ENCODE data around the gene GDPD1. TPM values are rescaled to one million over a fixed set of nuclear protein-coding genes. Genes with fewer than 3 reads are reported as not detected.

GDPD1 gene
- 1 to 10 TPM in 1 of 2 donors, under 1 TPM in 1; 0.92 to 1.4 TPM for total RNA-seq
- polyA plus RNA-seq: under 1 TPM; 0.45 to 0.64 TPM

DNA sequence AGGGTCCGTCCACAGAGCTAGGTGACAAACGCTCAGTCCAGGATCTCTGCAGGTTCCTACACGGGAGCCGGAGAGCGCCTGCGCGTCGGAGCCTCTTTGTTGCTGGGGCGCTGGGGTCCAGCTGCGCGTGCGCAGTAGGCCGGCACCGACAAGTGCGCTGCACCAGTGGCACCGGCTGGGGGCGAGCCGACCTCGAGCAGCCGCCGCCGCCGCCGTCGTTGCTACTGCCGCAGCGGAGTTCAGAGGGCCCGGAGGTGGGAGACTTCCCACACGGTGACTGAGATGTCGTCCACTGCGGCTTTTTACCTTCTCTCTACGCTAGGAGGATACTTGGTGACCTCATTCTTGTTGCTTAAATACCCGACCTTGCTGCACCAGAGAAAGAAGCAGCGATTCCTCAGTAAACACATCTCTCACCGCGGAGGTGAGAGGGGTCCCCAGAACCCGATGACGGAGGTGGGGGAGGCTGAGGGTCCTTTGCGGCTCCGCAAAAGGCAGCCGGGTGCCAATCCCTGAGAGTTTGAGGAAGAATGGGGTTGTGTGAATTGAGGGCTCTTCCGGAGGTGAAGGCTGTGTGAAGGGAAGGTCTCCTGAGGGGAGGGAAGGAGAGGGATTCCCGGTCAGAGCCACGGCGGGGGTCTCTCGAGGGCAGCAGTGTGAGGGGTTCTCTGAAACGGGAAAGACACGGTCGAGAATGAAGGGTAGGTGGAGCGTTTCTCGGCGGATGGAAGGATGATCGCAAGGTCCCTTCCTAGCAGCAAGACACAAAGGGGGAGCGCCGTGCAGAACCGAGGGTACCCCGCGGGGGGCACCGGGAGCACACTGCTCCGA is at the start of gene GDPD1:
TSS of gene GDPD1 (plus strand) at position 184 of the 831 bp plus-strand sequence. CDS start at position 283, 99 bp downstream.
- peak within 1 kb of the TSS; percentile 74 to 84 for H3K9ac ChIP-seq (ENCODE audit: low read depth in 1 of 2, low read length in 2 of 2)
- H3K27ac ChIP-seq (ENCODE audit: low read depth in 1 of 2, low read length in 2 of 2): peak within 1 kb of the TSS in 1 of 2 donors; percentile 31
- TF ChIP-seq SP1 (IDR thresholded peaks at IDR 0.05): peak; percentile 12
- no peak for TF ChIP-seq ATF3 (IDR thresholded peaks at IDR 0.05)
- TF ChIP-seq YY1 (IDR thresholded peaks at IDR 0.05): peak; percentile 37
- TF ChIP-seq, protein P1, sequence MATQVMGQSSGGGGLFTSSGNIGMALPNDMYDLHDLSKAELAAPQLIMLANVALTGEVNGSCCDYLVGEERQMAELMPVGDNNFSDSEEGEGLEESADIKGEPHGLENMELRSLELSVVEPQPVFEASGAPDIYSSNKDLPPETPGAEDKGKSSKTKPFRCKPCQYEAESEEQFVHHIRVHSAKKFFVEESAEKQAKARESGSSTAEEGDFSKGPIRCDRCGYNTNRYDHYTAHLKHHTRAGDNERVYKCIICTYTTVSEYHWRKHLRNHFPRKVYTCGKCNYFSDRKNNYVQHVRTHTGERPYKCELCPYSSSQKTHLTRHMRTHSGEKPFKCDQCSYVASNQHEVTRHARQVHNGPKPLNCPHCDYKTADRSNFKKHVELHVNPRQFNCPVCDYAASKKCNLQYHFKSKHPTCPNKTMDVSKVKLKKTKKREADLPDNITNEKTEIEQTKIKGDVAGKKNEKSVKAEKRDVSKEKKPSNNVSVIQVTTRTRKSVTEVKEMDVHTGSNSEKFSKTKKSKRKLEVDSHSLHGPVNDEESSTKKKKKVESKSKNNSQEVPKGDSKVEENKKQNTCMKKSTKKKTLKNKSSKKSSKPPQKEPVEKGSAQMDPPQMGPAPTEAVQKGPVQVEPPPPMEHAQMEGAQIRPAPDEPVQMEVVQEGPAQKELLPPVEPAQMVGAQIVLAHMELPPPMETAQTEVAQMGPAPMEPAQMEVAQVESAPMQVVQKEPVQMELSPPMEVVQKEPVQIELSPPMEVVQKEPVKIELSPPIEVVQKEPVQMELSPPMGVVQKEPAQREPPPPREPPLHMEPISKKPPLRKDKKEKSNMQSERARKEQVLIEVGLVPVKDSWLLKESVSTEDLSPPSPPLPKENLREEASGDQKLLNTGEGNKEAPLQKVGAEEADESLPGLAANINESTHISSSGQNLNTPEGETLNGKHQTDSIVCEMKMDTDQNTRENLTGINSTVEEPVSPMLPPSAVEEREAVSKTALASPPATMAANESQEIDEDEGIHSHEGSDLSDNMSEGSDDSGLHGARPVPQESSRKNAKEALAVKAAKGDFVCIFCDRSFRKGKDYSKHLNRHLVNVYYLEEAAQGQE (IDR thresholded peaks at IDR 0.05): peak; percentile 33
- TF ChIP-seq RAD21 (IDR thresholded peaks at IDR 0.05): peak; percentile 75 to 81
- TF ChIP-seq CTCF (IDR thresholded peaks at IDR 0.05; ENCODE audit: low read depth, low read length, missing input control): peak; percentile 64
- H3K4me3 ChIP-seq (ENCODE audit: low read depth in 1 of 3, low read length in 3 of 3): peak within 1 kb of the TSS; percentile 50 to 95 (median 79)
- H3K4me1 ChIP-seq (ENCODE audit: control insufficient read depth in 4 of 4, insufficient read depth in 4 of 4, low read length in 3 of 4): peaks cover 2 to 14% (median 11%) of the 10 kb centered on the region in 4 donors
- H3K9me3 ChIP-seq (ENCODE audit: control insufficient read depth in 4 of 4, low read length in 3 of 4): no peaks in the 10 kb centered on the region
- WGBS: under 1% methylated on average over 60 of the region's 60 CpGs
- no peaks in the 10 kb centered on the region for H3K27me3 ChIP-seq (ENCODE audit: control insufficient read depth in 4 of 4, insufficient read depth in 4 of 4, low read length in 3 of 4)
- no peaks in the 10 kb centered on the region for H3K36me3 ChIP-seq (ENCODE audit: control insufficient read depth in 4 of 4, insufficient read depth in 3 of 4, low read depth in 1 of 4, low read length in 3 of 4)
- DNase-seq (ENCODE audit: low spot score): peak; percentile 95

DNA sequence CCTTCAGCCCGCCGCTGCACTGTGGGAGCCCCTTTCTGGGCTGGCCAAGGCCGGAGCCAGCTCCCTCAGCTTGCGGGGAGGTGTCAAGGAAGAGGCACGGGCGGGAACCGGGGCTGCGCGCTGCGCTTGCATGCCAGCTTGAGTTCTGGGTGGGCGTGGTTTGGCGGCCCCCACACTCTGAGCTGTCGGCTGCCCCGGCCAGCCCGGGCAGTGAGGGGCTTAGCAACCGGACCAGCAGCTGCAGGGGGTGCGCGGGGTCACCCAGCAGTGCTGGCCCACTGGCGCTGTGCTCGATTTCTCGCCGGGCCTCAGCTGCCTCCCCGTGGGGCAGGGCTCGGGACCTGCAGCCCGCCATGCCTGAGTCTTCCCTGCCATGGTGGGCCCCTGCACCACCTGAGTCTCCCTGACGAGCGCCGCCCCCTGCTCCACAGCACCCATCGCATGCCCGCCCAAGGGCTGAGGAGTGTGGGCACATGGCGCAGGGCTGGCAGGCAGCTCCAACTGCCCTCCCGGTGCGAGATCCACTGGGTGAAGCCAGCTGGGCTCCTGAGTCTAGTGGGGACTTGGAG is 47.8 kb upstream of the GDPD1 start:
- Histone ChIP-seq H3K27ac (ENCODE audit: low read depth in 1 of 2, low read length in 2 of 2) (no peak overlapping the region), H3K9me3 (ENCODE audit: control insufficient read depth in 4 of 4, low read length in 3 of 4) (no peaks in the 10 kb centered on the region), H3K27me3 (ENCODE audit: control insufficient read depth in 4 of 4, insufficient read depth in 4 of 4, low read length in 3 of 4) (no peaks in the 10 kb centered on the region), H3K9ac (ENCODE audit: low read depth in 1 of 2, low read length in 2 of 2) (no peak overlapping the region), H3K4me3 (ENCODE audit: low read depth in 1 of 3, low read length in 3 of 3) (no peak overlapping the region), H3K36me3 (ENCODE audit: control insufficient read depth in 4 of 4, insufficient read depth in 3 of 4, low read depth in 1 of 4, low read length in 3 of 4) (no peaks in the 10 kb centered on the region), H3K4me1 (ENCODE audit: control insufficient read depth in 4 of 4, insufficient read depth in 4 of 4, low read length in 3 of 4) (no peaks in the 10 kb centered on the region)
- no peak for DNase-seq (ENCODE audit: low spot score)
- no peak for TF ChIP-seq FOXA2 (IDR thresholded peaks at IDR 0.05)
- TF ChIP-seq MAX (IDR thresholded peaks at IDR 0.05): no peak
- TF ChIP-seq, protein P1 (IDR thresholded peaks at IDR 0.05): no peak
- TF ChIP-seq RXRA (IDR thresholded peaks at IDR 0.05): no peak
- no peak for TF ChIP-seq FOXA1 (IDR thresholded peaks at IDR 0.05)
- no peak for TF ChIP-seq SP1 (IDR thresholded peaks at IDR 0.05)
- no peak for TF ChIP-seq NR2F2 (IDR thresholded peaks at IDR 0.05)
- TF ChIP-seq CTCF (IDR thresholded peaks at IDR 0.05; ENCODE audit: low read depth, low read length, missing input control): no peak
- no peak for TF ChIP-seq EGR1 (IDR thresholded peaks at IDR 0.05; ENCODE audit: low read depth in 2 of 2)
- WGBS: 99% methylated on average over 33 of the region's 33 CpGs
